Keratinocyte (primary cell): ENCODE results near the gene NR5A1. TPM values are rescaled to one million over a fixed set of nuclear protein-coding genes. Genes with fewer than 3 reads are reported as not detected.

ENCODE experiments used
- DNase-seq: peaks from one replicate; pipeline ENCODE4 v3.0.0-alpha.2; 2011; ENCODE audit warnings: low read depth, missing footprints, low spot score
- FAIRE-seq: peaks from 2 replicates; lab custom pipeline; 2011; peaks lifted over from hg19 to GRCh38; lab: Jason Lieb, UNC
- H2AFZ ChIP-seq: 2 replicates; pipeline ENCODE4 v1.6.0; 2012; ENCODE audit warnings: low read length, control low read depth, inconsistent platforms; ENCODE audit not compliant: control insufficient read depth
- H3K27ac ChIP-seq: 2 replicates; pipeline ENCODE4 v1.5.1; 2011; ENCODE audit warnings: low read length; ENCODE audit not compliant: control insufficient read depth, insufficient read depth
- H3K27me3 ChIP-seq: 3 replicates; pipeline ENCODE4 v1.6.0; 2011; ENCODE audit warnings: low read length; ENCODE audit not compliant: control insufficient read depth, insufficient read depth; ENCODE audit errors: extremely low read depth
- H3K36me3 ChIP-seq, 2 experiments: 2 replicates in 1 of 2; 3 replicates in 1 of 2; pipeline ENCODE4 v1.5.1; 2011; ENCODE audit warnings: low read length in 2 of 2, mild to moderate bottlenecking in 1 of 2; ENCODE audit not compliant: control insufficient read depth in 2 of 2, insufficient read depth in 2 of 2; ENCODE audit errors: extremely low read depth in 1 of 2
- H3K4me1 ChIP-seq: 3 replicates; pipeline ENCODE4 v1.5.1; 2011; ENCODE audit warnings: low read length; ENCODE audit not compliant: control insufficient read depth, insufficient read depth; ENCODE audit errors: extremely low read depth
- H3K4me2 ChIP-seq: 3 replicates; pipeline ENCODE4 v1.6.0; 2011; ENCODE audit warnings: low read depth, low read length; ENCODE audit not compliant: control insufficient read depth, insufficient read depth; ENCODE audit errors: extremely low read depth
- H3K4me3 ChIP-seq, 3 experiments: fragments of 200-600 bp in 1 of 3; sonication (generic) in 1 of 3; 2 replicates in 2 of 3; 3 replicates in 1 of 3; pipeline ENCODE4 v1.5.1; 2011 to 2016; ENCODE audit warnings: low read length in 3 of 3, mild to moderate bottlenecking in 3 of 3, control low read depth in 2 of 3, inconsistent platforms in 1 of 3, low read depth in 1 of 3, mixed read lengths in 1 of 3, mixed run types in 1 of 3, moderate library complexity in 1 of 3; ENCODE audit not compliant: control insufficient read depth in 2 of 3, insufficient read depth in 2 of 3; ENCODE audit errors: extremely low read depth in 1 of 3
- H3K79me2 ChIP-seq: 2 replicates; pipeline ENCODE4 v1.6.0; 2012; ENCODE audit warnings: low read length; ENCODE audit not compliant: control insufficient read depth, insufficient read depth
- H3K9ac ChIP-seq: 3 replicates; pipeline ENCODE4 v1.6.0; 2011; ENCODE audit warnings: low read length; ENCODE audit not compliant: control insufficient read depth, insufficient read depth; ENCODE audit errors: extremely low read depth
- H3K9me1 ChIP-seq: 3 replicates; pipeline ENCODE4 v1.6.0; 2011; ENCODE audit warnings: low read length; ENCODE audit not compliant: control insufficient read depth, insufficient read depth; ENCODE audit errors: extremely low read depth
- H3K9me3 ChIP-seq: 2 replicates; pipeline ENCODE4 v1.5.1; 2012; ENCODE audit warnings: low read depth, low read length; ENCODE audit not compliant: control insufficient read depth
- H4K20me1 ChIP-seq: 3 replicates; pipeline ENCODE4 v1.6.0; 2011; ENCODE audit warnings: low read length; ENCODE audit not compliant: control insufficient read depth, insufficient read depth; ENCODE audit errors: extremely low read depth
- CTCF ChIP-seq, 3 experiments: IDR thresholded peaks in 1 of 3; conservative IDR thresholded peaks in 1 of 3; optimal IDR thresholded peaks in 1 of 3; 2 replicates in 2 of 3; 3 replicates in 1 of 3; pipeline versions ENCODE3 to v1.5.1; 2011; ENCODE audit warnings: low read length in 3 of 3, mild to moderate bottlenecking in 3 of 3, moderate library complexity in 2 of 3, control low read depth in 1 of 3, inconsistent platforms in 1 of 3; ENCODE audit not compliant: insufficient read depth in 2 of 3; ENCODE audit errors: extremely low read depth in 1 of 3
- EZH2 ChIP-seq: IDR thresholded peaks from one replicate; pipeline ENCODE4 v1.6.1; 2012; ENCODE audit warnings: inconsistent platforms, mild to moderate bottlenecking, low read length, moderate library complexity
- dilution Hi-C: fragments of 300-500 bp; cut with MboI; formaldehyde crosslinking; loops from one replicate; pipeline ENCODE4 v1.7.0; 2020; ENCODE audit warnings: low sequenced_read_pairs; ENCODE audit not compliant: extremely low pct_ligation_motif_present
- polyA plus RNA-seq, 5 experiments: library from polyadenylated mRNA; depleted of rRNA in 3 of 5; stranded (reverse) in 3 of 5; stranded (forward) in 1 of 5; unstranded in 1 of 5; fragments of >200 nt; gene quantifications; 1 replicate in 1 of 5; 2 replicates in 3 of 5; 3 replicates in 1 of 5; pipeline versions ENCODE4 v1.2.1 to v1.2.3, GENCODE V29; 2011 to 2012; ENCODE audit warnings: missing spikeins in 2 of 5, low read depth in 1 of 5, low replicate concordance in 1 of 5

Gene NR5A1
- polyA plus RNA-seq, 1 donor (not counting 4 experiments of a cell fraction or from before 2014, with no cell fraction given): not detected

- H3K4me2 ChIP-seq: no peak overlapping the region
- no peaks in the 10 kb centered on the region for H3K9me1 ChIP-seq
- no peak overlapping the region for H3K27ac ChIP-seq
- TF ChIP-seq EZH2: no peak
- TF ChIP-seq CTCF (optimal IDR thresholded peaks at IDR 0.05 in 1 of 3, IDR thresholded peaks at IDR 0.05 in 1 of 3, conservative IDR thresholded peaks at IDR 0.05 in 1 of 3; ENCODE audit: extremely low read depth in 1 of 3, insufficient read depth in 2 of 3, low read length in 3 of 3): no peak
- dilution Hi-C loops: no loop called here
- H3K4me1 ChIP-seq: peaks cover 4% of the 10 kb centered on the region
- FAIRE-seq (no peak), DNase-seq (no peak)
- no peaks in the 10 kb centered on the region for H3K79me2 ChIP-seq
- H3K9ac ChIP-seq: no peak overlapping the region
- H4K20me1 ChIP-seq: no peaks in the 10 kb centered on the region
- no peak overlapping the region for H3K4me3 ChIP-seq
- H3K9me3 ChIP-seq: no peaks in the 10 kb centered on the region
- H3K36me3 ChIP-seq: no peaks in the 10 kb centered on the region
- peaks cover 49% of the 10 kb centered on the region for H3K27me3 ChIP-seq
- H2AFZ ChIP-seq: no peak overlapping the region
These were observed 8.0 kb downstream of the NR5A1 start for GRCh38 chr9:124499216-124499615.

GRCh38 chr9:124498499-124499146, 8.6 kb downstream of the NR5A1 start:
- H3K27me3 ChIP-seq: peaks cover 43% of the 10 kb centered on the region
- FAIRE-seq (no peak), DNase-seq (no peak)
- no peaks in the 10 kb centered on the region for H3K4me1 ChIP-seq
- no peaks in the 10 kb centered on the region for H3K9me1 ChIP-seq
- H3K4me2 ChIP-seq: no peak overlapping the region
- no peak overlapping the region for H3K9ac ChIP-seq
- no peaks in the 10 kb centered on the region for H3K9me3 ChIP-seq
- H3K4me3 ChIP-seq: no peak overlapping the region
- H3K79me2 ChIP-seq: no peaks in the 10 kb centered on the region
- TF ChIP-seq EZH2: no peak
- no peak for TF ChIP-seq CTCF (optimal IDR thresholded peaks at IDR 0.05 in 1 of 3, IDR thresholded peaks at IDR 0.05 in 1 of 3, conservative IDR thresholded peaks at IDR 0.05 in 1 of 3; ENCODE audit: extremely low read depth in 1 of 3, insufficient read depth in 2 of 3, low read length in 3 of 3)
- no peaks in the 10 kb centered on the region for H4K20me1 ChIP-seq
- no peak overlapping the region for H3K27ac ChIP-seq
- no peak overlapping the region for H2AFZ ChIP-seq
- no peaks in the 10 kb centered on the region for H3K36me3 ChIP-seq
- dilution Hi-C loops: no loop called here
